Stimulated activated CD8-positive, alpha-beta memory T cell treated with anti-CD3 and anti-CD28 coated beads, Interleukin-4, amount 100 ng/mL, for 4 hours (primary cell): ENCODE measurements around the gene LAMB2.
A peak's percentile ranks its signal among the peaks of the same experiment; 100 is the strongest.

ENCODE experiments used
- DNase-seq, 2 donors: peaks; one replicate each; pipeline ENCODE4 v3.0.0-alpha.2; 2020; ENCODE audit warnings: low read depth in 2 of 2, low spot score in 1 of 2

The LAMB2 gene

DNA sequence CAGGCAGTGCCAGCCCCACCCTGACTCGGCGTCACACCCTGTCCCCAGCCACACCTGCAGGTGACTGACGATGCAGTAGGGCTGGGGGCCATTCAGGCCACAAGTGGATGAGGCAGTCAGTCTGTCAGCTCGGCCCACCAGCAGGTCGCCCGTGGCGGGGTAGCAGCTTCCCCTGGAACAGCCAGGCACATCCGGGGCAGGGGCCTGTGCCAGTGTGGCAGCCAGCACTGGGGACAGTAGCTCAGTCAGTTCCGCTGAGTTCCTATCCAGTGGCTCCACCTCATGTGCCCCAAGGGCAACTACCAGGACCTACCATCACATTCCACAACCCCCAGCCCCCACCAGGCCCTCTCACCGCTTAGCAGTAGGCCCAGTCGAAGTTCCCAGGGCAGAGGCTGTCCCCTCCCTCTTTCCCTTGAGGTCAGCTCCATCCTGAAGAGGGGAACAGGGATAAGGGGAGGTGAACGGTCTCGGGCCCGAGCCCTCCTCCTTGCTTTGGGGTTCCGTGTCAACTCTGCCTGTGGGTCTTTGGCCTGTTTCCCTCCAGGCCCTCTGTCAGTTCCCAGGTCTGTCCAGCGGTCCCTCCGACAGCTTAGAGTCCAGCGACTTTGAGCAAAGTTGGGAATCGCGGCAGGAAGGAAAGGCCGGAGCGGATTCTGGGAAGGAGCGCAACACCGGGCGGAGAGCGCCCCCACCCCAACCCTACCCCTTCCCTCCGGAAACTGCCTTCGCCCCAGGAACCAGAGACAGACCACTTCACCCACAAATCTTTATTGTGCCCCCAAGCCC is at the start of gene LAMB2:
Gene LAMB2, minus strand, starts transcription at position 614 of the 789 bp plus-strand sequence. Its CDS starts 183 bp downstream, at position 431.
- no peak for DNase-seq

DNA sequence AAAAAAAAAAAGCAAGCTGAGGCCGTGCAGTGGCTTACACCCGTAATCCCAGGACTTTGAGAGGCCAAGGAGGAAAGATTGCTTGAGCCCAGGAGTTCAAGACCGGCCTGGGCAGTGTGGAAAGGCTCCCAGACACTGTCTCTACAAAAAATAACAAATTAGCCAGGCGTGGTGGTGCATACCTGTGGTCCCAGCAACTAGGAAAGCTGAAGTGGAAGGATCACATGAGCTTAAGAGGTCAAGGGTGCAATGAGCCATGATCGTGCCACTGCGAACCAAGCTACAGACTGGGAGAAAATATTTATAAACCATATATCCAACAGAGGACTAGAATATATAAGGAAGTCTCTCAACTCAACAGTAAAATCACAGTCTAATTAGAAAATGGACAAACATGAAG is 48.5 kb upstream of the LAMB2 start:
- no peak for DNase-seq

DNA sequence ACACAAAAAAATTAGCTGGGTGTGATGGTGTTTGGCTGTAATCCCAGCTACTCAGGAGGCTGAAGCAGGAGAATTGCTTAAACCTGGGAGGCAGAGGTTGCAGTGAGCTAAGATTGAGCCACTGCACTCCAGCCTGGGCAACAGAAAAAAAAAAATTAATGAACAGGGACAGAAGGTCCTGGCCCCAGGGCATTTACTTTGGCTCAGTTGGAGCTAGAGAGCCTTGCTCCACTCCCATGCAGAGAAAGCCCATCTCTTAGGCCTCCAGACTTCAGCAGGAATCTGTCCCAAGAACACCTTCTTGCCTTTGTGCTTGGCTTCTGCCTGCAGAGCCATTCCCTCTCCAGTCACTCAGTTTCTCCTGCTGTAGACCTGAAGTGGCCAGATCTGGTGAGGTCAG is 47.3 kb upstream of the LAMB2 start:
- DNase-seq = no peak

DNA sequence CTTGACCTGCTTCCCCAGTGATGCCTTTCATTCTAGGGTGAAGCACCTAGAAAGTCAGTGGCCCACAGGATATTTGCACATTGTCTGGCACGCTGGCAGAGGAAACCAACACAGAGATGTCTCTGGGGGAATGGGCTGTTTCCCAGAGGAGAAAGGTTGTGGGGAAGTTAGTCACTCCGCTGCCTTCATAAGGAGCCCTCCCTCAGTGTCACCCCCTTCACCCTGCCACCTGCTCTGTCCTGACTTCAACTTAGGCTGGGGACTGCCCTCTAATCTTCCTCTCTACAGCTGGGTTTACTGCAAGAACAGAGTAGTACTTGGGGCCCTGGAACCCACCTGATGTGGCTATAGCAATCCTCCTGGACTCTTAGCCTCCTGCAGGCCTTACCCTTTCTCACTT is 44.2 kb upstream of the LAMB2 start:
- DNase-seq = no peak

DNA sequence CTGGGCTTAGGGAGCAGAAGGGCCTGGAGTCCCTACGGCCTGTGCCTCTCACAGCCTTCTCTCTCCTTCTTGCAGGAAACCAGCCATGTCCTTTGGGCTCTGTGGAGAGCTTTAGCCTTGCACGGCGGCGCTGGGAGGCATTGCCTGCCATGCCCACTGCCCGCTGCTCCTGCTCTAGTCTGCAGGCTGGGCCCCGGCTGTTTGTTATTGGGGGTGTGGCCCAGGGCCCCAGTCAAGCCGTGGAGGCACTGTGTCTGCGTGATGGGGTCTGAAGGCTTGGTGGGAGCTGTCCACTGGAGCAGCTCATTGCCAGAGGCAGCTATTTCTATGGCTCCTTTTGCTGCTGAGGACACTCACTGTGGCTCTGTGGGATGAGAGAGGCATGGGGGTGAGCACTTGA is 42.7 kb upstream of the LAMB2 start:
- DNase-seq = no peak

DNA sequence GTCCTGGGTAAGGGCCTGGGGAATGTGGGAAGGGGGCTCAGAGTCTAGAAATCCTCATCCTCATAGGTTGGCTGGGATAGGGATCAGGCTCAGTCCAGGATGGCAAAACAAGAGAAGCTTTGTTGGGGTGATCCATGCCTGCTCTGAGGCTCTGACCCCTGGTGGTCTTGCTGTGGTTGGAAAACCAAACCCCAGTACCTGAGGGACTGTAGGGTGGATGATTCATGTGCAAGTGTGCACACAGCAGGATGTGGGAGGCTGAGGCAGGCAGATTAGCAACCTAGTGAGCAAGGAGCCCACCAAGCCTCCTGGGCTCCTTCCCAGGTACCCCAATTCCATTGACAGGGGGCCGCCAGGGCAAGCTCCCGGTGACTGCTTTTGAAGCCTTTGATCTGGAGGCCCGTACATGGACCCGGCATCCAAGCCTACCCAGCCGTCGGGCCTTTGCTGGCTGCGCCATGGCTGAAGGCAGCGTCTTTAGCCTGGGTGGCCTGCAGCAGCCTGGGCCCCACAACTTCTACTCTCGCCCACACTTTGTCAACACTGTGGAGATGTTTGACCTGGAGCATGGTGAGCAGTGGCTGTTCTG is 41.6 kb upstream of the LAMB2 start:
- no peak for DNase-seq

DNA sequence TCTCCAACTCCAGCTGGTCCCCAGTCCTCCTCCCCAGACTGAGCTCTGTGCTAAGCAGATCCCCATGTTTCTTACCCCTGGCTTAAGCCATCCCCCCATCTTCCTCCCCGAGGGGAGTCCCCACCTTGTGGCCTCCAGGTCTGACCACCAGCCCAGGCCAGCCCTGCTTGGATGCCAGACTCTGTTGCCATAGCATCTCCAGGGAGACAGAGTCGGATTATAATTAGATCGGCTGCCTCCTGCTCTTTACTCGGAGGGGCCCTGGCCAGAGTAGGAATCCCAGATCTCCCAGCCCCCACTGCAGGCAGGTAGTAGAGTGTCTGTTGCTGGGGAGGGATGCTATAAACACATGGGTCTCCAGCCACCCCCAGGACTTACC is 40.9 kb upstream of the LAMB2 start:
- no peak for DNase-seq

DNA sequence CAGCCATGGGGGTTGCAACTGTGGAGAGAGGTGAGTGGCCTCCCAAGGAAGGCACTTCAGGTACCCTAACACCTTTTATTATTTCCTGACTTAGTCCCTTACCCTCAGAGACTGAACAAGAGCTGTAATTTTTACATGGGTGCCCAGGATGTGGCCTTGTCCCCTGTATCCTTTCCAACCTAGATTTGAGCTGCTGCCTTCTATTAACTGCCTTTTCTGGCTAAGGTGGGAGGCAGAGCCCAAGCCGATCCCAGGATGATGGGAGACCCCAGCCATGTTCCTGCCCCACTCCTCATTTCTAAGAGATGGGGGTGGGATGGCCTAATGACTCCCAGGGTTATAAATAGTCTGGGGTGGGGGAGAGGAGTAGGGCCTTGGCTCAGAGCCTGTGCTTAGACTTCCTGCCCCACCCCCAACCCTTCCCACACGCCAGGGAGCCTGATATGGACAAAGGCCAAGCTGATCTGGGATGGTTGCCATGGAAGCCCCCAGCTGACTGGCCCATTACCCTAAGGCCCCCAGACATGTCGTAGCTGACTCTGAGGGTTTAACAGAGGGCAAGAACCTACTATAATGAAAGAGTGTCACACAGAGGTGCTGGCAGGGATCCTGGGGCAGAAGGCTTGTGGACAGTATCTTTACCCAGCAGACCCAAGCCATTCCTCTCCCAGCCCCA is 40.4 kb upstream of the LAMB2 start:
- DNase-seq = no peak

DNA sequence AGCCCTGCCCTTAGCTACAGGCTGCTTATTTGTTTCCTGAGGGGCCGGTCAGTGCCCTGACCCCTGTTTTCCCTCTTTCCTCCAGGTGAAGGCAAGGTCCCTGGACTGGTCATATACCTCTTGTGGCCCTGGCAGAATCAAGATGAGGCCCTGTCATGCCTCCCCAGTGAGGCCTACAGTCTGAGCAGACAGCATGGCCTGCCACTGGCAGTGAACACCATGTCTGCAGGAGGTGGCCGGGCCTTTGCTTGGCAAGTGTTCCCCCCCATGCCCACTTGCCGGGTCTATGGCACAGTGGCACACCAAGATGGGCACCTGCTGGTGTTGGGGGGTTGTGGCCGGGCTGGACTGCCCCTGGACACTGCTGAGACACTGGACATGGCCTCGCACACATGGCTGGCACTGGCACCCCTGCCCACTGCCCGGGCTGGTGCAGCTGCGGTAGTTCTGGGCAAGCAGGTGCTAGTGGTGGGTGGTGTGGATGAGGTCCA is 39.7 kb upstream of the LAMB2 start:
- no peak for DNase-seq

DNA sequence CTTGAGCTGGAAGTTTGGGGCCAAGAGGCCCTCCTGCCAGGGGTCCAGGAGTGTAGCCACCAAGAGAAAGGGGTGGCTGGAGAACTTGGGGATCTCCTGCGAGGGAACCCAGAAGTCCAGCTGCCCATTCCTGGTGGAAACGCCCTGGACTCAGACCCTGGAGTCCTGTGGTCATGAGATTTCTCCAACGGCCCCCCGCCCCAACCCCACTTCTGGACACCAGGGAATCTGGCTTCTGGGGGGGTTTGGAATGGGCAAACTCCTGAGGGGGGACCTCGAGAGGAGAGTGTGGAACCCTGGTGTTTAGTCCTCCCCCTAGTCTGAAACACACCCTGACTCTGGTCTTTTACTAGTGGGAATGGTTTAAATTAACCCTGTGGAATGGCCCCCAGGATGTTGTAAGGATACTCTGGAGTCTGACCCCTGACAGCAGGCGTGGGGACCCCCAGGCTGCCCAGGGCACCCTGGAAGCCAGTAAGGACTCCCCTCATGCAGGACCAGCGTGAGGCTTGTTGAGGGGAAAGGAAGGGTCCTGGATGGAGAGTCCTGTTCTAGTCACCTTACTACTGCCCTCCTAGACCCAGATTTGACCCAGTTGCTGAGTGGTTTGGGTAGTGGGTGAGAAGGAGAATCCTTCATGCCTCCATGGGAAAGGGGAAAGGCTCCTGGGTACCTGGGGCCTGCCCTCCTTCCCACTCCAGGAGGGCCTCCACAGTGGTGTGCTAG is 39.1 kb upstream of the LAMB2 start:
- DNase-seq = no peak

DNA sequence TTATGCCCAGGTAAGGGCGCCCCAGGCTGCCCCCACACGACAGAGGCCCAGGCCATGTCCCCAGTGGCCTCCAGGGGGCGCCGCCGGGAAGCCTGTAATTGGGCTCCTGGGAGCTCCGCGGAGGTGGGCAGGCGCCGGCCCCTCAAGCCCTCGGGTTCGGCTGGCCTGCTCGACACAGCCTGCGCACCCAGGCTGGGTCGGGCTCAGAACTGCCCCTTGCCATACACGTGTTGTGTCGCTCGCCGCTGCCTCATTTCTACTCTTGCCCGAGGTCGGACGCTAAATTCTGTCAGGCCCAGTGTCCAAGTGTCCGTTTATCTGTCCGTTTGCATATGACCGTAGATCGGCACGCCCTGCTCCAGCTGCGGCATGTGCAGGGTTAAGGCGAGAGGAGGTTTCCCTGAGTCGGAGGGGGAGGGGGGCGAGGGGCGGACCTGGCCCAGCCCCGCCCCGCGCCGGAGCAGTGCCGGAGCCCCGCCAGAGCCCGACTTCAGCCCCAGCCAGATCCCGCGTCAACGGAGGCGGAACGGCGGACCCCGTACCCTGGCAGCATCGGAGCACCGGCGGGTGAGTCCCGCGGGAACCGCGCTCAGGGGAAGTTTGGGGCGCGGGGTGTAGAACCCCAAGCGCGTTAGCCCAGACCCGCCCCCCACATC is 38.4 kb upstream of the LAMB2 start, which contains the start of gene KLHDC8B:
Gene KLHDC8B, plus strand, starts transcription at position 480 of the 656 bp plus-strand sequence. CDS start 1,172 bp downstream, outside the sequence.
- DNase-seq = peak; percentile 56 to 65

DNA sequence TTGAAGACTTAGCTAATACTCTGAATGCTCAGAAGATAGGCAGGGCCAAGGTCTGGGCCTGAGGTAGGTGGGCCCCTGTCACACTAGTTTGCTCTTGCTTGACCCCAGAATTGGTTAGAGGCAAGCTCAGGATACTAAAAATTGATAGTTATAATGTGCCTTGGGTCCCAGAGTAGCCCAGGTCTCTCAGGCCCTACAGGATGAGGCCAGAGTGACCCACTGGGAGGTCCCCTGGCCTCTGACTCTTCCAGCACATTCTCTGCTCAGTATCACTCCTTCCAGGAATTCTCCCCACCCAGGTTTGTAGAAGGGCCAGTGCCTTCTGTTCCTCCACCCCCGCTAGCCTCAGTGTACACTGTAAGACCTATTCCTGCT is 37.9 kb upstream of the LAMB2 start:
- DNase-seq = no peak

DNA sequence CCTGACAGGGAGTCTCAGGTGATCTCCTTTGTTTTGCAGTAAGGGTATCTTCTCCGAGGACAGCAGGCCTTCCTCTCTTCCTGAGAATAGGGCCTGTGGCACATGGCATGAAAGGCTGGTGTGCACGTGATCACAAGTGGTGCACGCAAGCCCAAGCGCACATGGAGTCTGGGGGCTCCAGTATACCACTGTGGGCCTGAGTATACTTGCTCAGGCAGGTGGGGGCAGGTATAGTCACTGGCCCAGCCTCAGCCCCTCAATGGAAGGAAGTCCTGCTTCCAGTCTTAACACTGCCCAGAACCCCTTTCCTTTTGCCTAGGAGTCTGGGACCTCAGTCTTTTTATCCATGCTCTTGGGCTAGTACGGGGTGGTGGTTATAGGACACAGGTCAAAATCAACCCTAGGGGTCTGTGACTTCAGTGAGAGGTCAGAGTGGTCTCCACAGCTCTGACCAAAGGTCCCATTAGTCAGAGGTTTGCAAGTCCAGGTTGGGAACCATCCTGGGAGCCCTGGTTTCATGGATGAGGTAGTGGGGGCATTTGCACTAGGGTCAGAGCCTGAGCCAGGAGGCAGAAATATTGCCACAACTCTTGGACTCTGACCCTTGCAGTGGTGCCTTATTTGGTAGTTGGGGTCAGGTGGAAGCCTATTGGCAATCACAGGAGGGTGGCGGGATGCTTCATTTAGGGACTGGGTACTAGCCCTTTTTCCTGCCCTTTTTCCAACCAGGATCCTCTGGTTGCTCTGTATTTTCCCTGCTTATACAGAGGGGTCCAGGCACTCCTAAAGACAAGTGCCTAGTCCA is 34.1 kb upstream of the LAMB2 start:
- no peak for DNase-seq

DNA sequence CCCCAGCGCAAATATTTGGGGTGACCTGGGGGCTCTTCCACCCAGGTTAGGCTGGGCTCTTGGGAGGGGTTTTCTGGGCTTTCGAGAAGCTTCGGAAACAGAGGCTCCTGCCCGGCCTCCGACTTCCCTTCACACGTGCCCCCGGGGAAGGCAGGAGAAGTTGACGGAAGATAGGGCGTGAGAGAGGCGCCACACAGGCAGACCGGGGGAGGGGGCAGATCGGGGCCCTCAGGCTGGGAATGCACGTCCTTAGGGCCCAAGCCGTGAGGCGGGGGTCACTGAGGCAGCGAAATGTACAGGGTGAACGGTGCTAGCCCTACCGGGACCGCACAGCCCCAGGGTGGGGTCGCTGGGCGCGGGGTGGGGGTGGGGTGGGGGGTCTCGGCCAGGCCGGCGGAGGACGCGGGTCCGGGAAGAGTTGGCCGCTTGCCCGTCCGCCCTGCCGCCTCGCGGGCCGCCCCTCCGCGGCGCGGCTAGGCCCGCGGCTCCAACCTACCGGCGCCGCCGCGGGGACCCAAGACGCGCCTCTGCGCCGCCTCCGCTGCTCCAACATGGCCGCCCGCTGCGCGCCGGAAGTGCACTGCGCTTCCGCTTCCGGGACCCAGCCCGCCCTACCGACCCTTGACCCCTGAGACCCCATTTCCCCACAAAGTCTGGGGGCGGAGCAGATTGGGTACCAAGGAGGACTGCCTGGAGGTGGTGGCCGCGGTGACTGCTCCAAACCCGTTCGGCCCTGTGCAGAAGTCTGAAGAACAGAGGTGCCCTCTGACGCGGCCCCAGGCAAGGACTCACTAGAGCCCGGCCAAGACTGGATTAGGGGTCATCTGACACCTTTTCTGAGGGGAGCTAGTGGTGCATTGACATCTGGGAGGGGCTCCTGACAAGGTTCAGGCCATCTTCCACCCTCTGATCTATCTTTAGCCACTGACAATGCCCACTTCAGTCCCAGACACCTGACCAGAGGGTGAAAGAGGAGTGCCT is 33.2 kb upstream of the LAMB2 start, which contains the start of gene CCDC71:
Gene CCDC71, minus strand, starts transcription at position 561 of the 981 bp plus-strand sequence. CDS start 2,123 bp downstream, outside the sequence.
- peak; percentile 44 to 58 for DNase-seq

DNA sequence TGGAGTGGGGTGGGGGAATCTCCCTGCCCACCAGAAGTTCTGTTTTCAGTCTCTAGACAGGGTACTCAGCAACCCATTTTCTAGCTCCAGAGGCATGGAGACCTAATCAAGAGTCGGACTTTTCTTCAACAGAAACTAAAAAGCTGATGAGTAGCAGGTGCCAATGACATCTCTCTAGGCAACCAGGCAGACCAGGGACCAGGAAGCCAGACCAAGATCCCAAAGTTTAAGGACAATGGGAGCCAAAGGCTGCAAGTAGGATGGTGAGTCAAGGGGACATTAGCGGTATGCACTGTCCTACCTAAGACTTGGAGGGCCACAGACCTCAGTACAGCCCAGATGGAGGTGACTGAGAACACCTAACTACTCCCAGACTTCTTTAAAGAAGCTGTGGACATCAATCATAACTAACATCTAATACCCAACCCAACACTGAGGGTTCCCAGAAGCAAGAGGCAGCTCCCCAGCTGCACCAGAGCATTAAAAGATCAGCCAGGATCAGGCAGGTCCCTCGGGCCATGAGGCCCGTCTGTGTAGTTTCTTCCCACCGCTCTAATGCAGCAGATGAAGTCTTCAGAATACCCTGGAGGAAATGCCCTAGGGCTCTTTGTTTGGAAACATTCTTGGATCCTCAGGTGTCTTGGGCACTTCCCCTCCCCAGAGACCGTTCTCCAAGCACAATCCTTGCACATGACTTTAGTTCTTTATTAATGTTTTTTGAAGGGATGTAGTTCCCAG is 32.3 kb upstream of the LAMB2 start:
- no peak for DNase-seq

DNA sequence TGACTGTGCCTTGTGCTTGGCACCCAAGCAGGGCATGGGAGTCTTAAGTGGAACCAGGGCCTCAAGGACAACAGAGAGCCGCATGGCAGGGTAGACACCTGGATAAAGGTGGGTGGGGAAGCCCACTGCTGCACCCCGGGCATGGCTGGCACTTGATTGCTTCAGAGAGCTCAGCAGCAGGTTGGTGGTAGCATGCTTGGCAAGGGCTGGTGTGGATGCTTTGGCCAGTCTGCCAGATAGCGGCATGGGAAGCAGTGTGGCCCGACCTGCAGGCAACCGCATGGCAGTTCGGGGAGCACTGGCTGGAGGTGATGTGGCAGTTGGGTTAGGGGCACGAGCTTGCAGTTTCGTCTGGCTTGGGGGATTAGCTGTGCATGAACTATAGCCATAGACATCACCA is 30.8 kb upstream of the LAMB2 start:
- DNase-seq = no peak

DNA sequence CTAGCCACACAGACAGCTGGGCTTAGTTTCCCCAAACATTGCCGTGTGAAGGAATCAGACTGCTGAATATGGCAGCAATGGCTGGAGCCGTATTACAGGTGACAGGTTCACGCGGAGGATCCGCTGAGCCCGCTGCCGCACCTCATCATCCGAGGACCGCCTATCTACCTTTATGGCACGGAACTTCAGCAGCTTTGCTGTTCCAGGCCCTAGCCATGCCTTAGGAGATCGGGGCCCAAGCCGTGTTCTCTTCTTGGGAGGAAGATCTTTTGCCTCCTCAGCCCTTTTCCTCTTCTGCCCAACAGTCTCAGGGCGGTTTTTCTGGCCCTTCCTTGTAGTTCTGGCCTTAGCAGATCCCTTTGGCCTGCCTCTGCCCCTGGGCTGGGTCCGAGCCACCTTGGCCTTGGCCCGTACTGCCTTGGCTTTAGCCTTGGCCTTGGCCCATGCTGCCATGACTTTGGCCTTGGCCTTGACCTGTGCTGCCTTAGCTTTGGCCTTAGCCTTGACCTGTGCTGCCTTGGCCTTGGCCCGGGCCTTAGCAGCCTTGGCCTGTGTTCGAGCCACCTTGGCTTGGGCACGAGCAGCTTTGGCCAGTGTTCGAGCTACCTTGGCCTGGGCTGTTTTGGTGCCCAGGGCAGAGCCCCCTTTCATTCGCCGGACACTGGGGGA is 30.0 kb upstream of the LAMB2 start:
- DNase-seq = no peak
